ENCODE measurements around the gene ITPRIP.

Gene ITPRIP

DNA sequence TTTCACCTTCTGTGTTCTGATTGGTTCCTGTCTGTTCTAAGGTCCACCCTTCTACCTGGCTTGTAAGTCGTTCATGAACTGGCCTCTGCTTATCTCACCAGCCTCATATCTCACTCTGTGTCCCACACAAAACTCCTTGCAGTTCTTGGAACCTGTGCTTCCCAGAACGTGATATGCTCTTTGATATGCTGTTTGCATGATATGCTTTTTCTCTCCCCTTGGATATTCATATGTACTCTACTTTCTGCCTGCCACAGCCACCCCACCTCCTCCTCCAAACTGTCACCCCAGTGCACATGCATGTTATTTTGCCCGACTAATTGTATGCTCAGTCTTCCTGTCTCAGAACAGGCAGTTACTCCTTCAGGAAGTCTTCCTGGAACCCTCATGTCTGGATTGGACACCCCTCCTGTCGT, 1.9 kb upstream of the ITPRIP start:
- no peak for DNase-seq

GRCh38 chr10:104339469-104340110, 1.3 kb upstream of the ITPRIP start:
- DNase-seq = no peak

GRCh38 chr10:104337521-104337984, 712 bp downstream of the ITPRIP start:
- DNase-seq = peak; percentile 89

GRCh38 chr10:104336821-104337467, 1.3 kb downstream of the ITPRIP start:
- DNase-seq = peak; percentile 48

DNA sequence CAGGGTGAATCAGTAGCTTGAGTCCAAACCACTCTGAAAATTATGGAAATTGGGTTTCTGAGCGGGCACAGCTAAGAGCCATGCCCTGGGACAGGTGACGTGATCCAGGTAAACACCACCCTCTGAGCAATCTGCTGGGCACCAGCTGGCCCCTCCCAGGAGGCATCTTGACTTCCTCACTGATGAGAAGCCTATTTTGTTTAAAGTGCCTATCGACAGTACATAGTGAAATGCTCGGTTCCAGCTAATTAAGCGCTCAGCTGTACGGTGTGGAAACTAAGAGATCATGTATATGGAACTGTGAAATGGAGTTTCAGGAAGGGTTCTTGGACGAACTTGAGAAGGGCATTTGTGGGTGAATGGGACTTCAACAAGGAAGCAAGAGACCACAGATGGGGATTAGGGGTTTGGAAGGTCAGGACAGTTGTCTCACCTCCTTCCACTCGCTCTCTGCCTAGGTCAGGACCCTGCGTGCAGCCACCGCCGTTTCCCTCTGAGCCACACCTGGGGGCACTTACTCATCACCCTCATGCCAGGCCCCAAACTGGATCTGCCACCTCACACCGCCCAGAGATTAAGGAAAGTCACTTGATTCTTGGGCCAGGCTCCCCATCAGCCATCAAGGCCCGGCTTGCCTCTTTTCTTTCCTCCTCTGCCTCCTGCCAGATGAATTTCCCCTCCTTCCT, 3.2 kb downstream of the ITPRIP start:
- DNase-seq = no peak

- DNase-seq = no peak
Observed at GRCh38 chr10:104334561-104334960, 3.7 kb downstream of the ITPRIP start.

DNA sequence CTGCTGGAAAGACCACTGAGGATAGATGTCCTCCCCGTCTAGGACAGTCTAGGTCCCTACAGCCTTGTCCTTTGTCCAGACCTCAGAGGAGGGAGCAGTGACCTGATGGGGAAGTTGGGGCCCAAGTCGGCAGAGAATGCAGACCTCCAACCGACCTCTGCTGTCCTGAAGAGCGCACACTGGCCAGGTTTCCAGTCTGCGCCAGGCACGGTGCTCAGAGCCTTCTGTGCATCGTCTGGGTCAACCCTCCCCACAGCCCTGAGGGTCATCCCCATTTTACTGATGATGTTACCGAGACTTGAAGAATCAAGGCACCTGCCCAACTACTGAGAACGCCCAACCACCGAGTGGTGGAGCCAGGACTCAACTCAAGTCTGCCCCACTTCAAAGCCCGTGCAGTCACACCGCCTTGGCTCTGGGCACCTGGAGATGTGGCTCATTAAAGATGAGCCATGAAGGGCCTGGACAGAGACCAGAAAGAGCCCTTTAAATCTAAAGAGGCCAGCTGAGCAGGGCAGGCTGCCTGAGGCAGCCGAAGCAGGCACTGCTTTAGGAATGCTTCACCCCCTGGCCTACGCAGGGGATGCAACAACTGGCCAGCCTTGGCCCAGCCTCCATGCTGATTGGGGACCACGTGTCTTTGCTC, 4.4 kb downstream of the ITPRIP start:
- no peak for DNase-seq

GRCh38 chr10:104333032-104333727, 5.1 kb downstream of the ITPRIP start:
- DNase-seq = no peak

DNA sequence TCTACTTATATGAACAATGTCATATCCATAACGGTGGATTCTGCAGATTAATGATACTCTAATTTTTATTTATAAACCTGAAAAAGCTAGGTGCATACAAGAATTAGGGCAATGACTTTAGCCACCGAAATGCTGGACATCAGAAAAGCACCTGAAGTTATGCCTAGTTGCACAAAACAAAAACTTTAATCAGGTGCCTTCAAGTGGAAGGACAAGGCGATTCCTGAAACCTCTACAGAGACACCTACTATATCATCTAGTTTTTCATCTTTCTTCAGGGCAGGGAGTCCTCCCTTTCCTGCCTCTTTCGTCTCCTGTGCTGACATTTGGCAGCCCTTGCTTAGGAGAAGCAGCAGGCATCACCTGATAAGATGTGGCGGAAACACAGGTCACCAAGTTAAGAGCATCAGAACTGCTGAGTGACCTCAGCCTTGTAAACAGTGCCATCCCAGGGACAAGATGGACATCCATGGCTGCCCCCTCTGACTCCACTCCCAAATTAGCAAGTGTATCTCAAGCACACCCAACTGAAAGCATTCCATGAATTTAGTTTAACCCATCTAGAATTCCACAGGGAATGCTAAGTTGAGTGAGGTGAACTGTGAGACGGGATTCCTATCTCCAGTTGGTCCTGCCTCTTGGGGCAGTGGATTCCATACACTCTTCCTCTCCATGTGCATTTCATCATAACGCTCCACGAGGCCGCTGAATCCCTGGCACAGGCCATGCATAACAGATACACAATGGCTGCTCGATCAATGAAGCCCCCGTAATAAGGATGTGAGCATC, 5.8 kb downstream of the ITPRIP start:
- no peak for DNase-seq

- DNase-seq = no peak
Observed at GRCh38 chr10:104331208-104331838, 6.9 kb downstream of the ITPRIP start.

DNA sequence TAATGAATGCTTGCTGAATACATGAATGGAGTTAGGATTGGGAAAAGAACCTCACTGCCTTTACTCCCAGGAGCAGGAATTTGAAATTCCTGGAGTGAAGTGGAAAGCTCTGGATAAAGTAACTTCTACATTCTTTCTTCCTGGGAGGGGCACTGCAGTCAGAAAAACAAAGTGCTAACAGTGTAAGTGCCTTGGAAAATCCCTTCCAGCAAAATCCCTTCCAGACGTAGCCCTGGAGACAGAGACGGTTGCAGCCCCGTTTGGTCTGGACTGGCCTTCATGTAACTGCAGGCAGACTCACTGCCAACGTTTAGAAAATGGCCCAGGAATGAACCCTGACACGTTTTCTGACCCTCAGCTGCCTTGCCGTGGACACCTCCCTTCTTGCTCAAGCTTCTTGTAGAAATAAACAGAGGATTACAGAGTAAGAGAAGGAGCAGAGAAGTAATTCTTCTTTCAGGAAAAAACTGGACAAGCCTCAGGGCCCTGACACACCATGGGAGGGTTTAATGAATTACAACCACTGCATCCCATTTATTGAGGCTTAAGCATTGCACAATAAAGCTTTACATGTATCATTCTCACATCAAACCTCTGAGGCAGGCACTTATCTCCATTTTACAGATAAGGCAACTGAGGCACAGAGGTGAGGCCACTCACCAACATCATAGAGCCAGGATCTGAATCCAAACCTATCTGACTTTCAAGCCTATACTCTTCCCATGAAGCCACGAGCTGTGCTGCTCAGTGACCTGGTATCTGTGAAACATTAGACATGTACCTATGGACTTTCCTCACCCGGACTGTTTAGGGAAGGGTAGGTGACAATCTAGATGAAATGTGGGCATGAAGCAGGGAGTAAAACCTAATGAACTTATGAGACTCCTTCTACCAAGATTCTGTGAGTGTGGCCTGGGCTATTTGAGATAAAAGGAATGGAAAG, 7.8 kb downstream of the ITPRIP start:
- DNase-seq = no peak

- no peak for DNase-seq
Observed at GRCh38 chr10:104329735-104330134, 8.5 kb downstream of the ITPRIP start.

DNA sequence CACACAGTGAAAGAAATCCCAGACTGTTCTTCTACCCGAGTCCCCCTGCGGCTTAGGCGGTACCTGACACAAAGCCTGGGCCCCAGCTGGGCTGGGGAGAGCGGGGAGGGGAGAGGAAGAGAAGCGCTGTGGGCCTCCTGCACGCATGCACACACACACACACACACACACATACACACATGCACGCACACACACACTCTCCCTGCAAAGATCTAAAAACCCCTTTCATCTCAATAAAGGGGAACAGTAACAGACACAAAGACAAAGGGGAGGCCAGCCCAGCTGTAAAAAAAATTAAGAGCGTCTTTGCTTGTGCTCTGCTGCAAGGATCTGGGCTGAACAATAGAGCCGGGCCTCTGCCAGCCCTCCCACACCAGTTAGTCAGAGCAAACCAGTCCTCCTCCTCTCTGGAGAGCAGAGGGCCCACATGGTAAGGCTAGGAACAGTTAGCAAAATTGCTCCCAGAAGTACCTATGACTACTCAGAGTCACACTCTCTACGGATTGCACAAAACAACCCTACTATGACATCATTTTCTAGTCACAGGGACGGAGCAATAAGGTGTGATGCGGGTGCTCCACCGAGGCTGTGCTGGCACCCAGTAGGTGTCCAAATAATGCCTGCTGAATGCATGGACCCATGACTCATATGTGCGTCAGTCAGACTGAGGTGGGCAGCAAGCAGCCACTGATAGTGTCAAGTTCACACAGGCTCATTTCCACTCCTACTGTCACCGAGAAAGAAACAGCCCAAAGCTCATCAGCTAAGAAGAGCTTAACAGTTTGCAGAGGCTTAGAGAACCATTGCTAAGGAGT, 9.2 kb downstream of the ITPRIP start:
- peak; percentile 63 for DNase-seq

GRCh38 chr10:104328646-104328895, 9.7 kb downstream of the ITPRIP start:
- no peak for DNase-seq

- DNase-seq = peak; percentile 51
Observed at GRCh38 chr10:104327745-104328645, 10.3 kb downstream of the ITPRIP start.

GRCh38 chr10:104326991-104327610, 11.2 kb downstream of the ITPRIP start:
- DNase-seq = no peak

DNA sequence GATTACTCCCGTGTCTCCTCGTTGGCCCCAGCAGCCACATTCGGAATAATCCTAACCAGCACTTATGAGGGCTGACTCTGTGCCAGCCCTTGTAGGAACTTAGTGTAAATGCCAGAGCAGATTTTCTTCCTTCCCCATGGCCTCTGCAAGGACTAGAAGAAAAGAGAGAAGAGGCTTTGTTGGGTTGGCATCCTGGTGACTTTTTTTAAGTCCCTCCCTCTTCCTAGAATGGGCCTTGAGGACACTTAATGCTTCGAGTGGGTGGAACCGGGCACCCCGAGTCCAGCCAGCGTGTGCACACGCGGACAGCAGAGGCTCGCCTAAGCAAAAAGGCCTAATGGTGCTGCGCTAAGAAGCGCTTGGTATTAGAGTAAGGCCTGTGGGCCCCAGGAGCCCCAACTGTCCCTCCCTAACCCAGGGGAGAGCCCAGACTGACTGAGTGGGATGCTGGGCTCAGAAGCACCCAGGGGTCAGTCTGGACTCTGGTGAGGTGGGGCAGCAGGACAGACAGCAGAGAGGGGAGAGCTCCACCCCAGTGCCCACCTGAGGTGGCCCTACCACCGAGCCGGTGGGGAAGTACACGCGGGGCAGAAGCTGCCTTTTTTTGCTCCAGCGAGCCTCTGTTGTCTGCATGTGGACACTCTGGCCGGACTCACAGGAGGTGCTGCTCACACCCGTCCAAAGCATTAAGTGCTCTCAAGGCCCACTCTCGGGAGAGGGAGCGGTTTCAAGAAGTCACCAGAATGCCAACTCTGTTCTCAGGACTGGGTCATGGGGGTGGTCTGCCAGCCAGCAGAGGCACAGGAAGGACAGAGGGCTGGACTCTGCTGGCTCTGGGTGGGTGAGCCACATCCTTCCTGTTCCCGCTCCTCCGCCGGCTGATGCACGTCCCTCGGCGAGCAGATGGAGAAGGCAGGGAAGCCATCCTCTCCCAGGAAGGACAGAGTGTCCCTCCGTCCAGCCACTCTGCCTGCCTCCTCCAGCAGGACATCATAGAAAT, 12.5 kb downstream of the ITPRIP start:
- DNase-seq = no peak
